WTC11 (cell line): ENCODE data around the gene TNFRSF11A. TPM values are rescaled to one million over a fixed set of nuclear protein-coding genes. Genes with fewer than 3 reads are reported as not detected.

Experiments used
- ATAC-seq: fragments of 200-7000 bp; cut with Tn5 transposase; 2 replicates; pipeline ENCODE4 v1.10.0; 2021; ENCODE audit warnings: mild to moderate bottlenecking, moderate library complexity
- CTCF ChIA-PET: fragments of 300-600 bp; sonication (Branson Sonifier 250); formaldehyde crosslinking; loops from one replicate; lab custom pipeline; 2021; ENCODE audit warnings: antibody characterized with exemption; lab: Charles Lee
- POLR2A ChIA-PET: fragments of 350-600 bp; sonication (Branson Sonifier 250); formaldehyde crosslinking; loops from one replicate; lab custom pipeline; 2021; ENCODE audit warnings: antibody characterized with exemption; lab: Charles Lee
- DNase-seq: peaks from one replicate; pipeline ENCODE4 v3.0.0; 2021; ENCODE audit warnings: low spot score
- H3K27ac Mint-ChIP-seq: 2 replicates; pipeline ENCODE4 v1.8.0; 2021; ENCODE audit warnings: mixed read lengths
- H3K27me3 Mint-ChIP-seq: 2 replicates; pipeline ENCODE4 v1.8.0; 2021; ENCODE audit warnings: low read depth, mild to moderate bottlenecking, moderate library complexity, mixed read lengths
- H3K36me3 Mint-ChIP-seq: 2 replicates; pipeline ENCODE4 v1.8.0; 2021; ENCODE audit warnings: mixed read lengths
- H3K4me1 Mint-ChIP-seq: 2 replicates; pipeline ENCODE4 v1.8.0; 2022; ENCODE audit warnings: mixed read lengths
- H3K4me3 Mint-ChIP-seq: 2 replicates; pipeline ENCODE4 v1.8.0; 2021; ENCODE audit warnings: mild to moderate bottlenecking, moderate library complexity, mixed read lengths
- H3K9me3 Mint-ChIP-seq: 2 replicates; pipeline ENCODE4 v1.8.0; 2021; ENCODE audit warnings: mixed read lengths
- ATF1 ChIP-seq: sonication (generic); formaldehyde crosslinking; IDR thresholded peaks from 2 replicates; pipeline ENCODE4 v1.8.1; 2023; ENCODE audit warnings: mild to moderate bottlenecking, moderate library complexity, missing genetic modification reagents
- ETV6 ChIP-seq: sonication (generic); formaldehyde crosslinking; IDR thresholded peaks from 2 replicates; pipeline ENCODE4 v1.8.1; 2022; ENCODE audit warnings: mild to moderate bottlenecking, missing genetic modification reagents
- GABPB1 ChIP-seq: sonication (generic); formaldehyde crosslinking; IDR thresholded peaks from 2 replicates; pipeline ENCODE4 v1.8.1; 2023; ENCODE audit warnings: mild to moderate bottlenecking, missing genetic modification reagents
- GRHL2 ChIP-seq: fragments of 250-450 bp; sonication (Bioruptor Pico); IDR thresholded peaks from 2 replicates; pipeline ENCODE4 v1.8.0; 2022; ENCODE audit warnings: mild to moderate bottlenecking, moderate library complexity; ENCODE audit not compliant: insufficient replicate concordance, severe bottlenecking
- GTF2I ChIP-seq: fragments of 250-450 bp; sonication (Bioruptor Pico); conservative IDR thresholded peaks from 2 replicates; pipeline ENCODE4 v1.4.0; 2021; ENCODE audit warnings: mild to moderate bottlenecking
- HMGA2 ChIP-seq: fragments of 250-450 bp; sonication (Bioruptor Pico); IDR thresholded peaks from 2 replicates; pipeline ENCODE4 v1.4.0; 2021; ENCODE audit warnings: mild to moderate bottlenecking, moderate library complexity
- JUN ChIP-seq: sonication (generic); formaldehyde crosslinking; IDR thresholded peaks from 2 replicates; pipeline ENCODE4 v1.8.0; 2023; ENCODE audit warnings: mild to moderate bottlenecking, missing genetic modification reagents
- MAX ChIP-seq: sonication (generic); formaldehyde crosslinking; IDR thresholded peaks from 2 replicates; pipeline ENCODE4 v1.8.0; 2022; ENCODE audit warnings: mild to moderate bottlenecking, missing genetic modification reagents
- MLX ChIP-seq: sonication (generic); formaldehyde crosslinking; IDR thresholded peaks from 2 replicates; pipeline ENCODE4 v1.8.1; 2023; ENCODE audit warnings: mild to moderate bottlenecking, missing genetic modification reagents, moderate library complexity
- MXD4 ChIP-seq: fragments of 250-450 bp; sonication (Bioruptor Pico); IDR thresholded peaks from 2 replicates; pipeline ENCODE4 v1.8.0; 2021; ENCODE audit warnings: mild to moderate bottlenecking, moderate library complexity, borderline replicate concordance
- NFATC4 ChIP-seq: fragments of 250-450 bp; sonication (Bioruptor Pico); IDR thresholded peaks from 2 replicates; pipeline ENCODE4 v1.9.0; 2021; ENCODE audit warnings: mild to moderate bottlenecking
- NFYB ChIP-seq: sonication (generic); formaldehyde crosslinking; conservative IDR thresholded peaks from 2 replicates; pipeline ENCODE4 v1.8.0; 2022; ENCODE audit warnings: low read depth, missing genetic modification reagents
- OVOL2 ChIP-seq: fragments of 250-450 bp; sonication (Bioruptor Pico); IDR thresholded peaks from 2 replicates; pipeline ENCODE4 v1.9.0; 2021; ENCODE audit warnings: mild to moderate bottlenecking, borderline replicate concordance
- PRDM15 ChIP-seq: sonication (generic); formaldehyde crosslinking; IDR thresholded peaks from 2 replicates; pipeline ENCODE4 v1.8.0; 2022; ENCODE audit warnings: missing genetic modification reagents
- PREB ChIP-seq: sonication (generic); formaldehyde crosslinking; IDR thresholded peaks from 2 replicates; pipeline ENCODE4 v1.8.1; 2022; ENCODE audit warnings: mild to moderate bottlenecking, missing genetic modification reagents, moderate library complexity, borderline replicate concordance
- SMAD4 ChIP-seq: sonication (generic); formaldehyde crosslinking; IDR thresholded peaks from 2 replicates; pipeline ENCODE4 v1.8.0; 2022; ENCODE audit warnings: mild to moderate bottlenecking, missing genetic modification reagents
- TEAD4 ChIP-seq: sonication (generic); formaldehyde crosslinking; IDR thresholded peaks from 2 replicates; pipeline ENCODE4 v1.8.0; 2022; ENCODE audit warnings: mild to moderate bottlenecking, missing genetic modification reagents
- ZNF138 ChIP-seq: sonication (generic); formaldehyde crosslinking; conservative IDR thresholded peaks from 2 replicates; pipeline ENCODE4 v1.8.1; 2022; ENCODE audit warnings: mild to moderate bottlenecking, moderate library complexity, missing genetic modification reagents
- ZNF232 ChIP-seq: sonication (generic); formaldehyde crosslinking; IDR thresholded peaks from 2 replicates; pipeline ENCODE4 v1.8.0; 2022; ENCODE audit warnings: mild to moderate bottlenecking, missing genetic modification reagents
- ZNF396 ChIP-seq: fragments of 250-450 bp; sonication (Bioruptor Pico); IDR thresholded peaks from 2 replicates; pipeline ENCODE4 v1.8.0; 2021; ENCODE audit warnings: mild to moderate bottlenecking, moderate library complexity, borderline replicate concordance
- total RNA-seq: library from RNA; stranded (reverse); gene quantifications from 3 replicates; pipeline ENCODE4 v1.2.3, GENCODE V29; 2021
- TF ChIP-seq, protein P1 (sequence below): sonication (generic); formaldehyde crosslinking; IDR thresholded peaks from 2 replicates; pipeline ENCODE4 v1.8.1; 2022; ENCODE audit warnings: missing genetic modification reagents, borderline replicate concordance

The TNFRSF11A gene
- total RNA-seq, 1 experiment from 2014 or later: 4.9 TPM

GRCh38 chr18:62418258-62418657 is 93.1 kb downstream of the TNFRSF11A start (continued):
- TF ChIP-seq GABPB1 (CRISPR knock-in tag): no peak
- no peak for TF ChIP-seq TEAD4 (CRISPR knock-in tag)
- TF ChIP-seq ETV6: no peak
- TF ChIP-seq NFATC4: no peak
- no peak for TF ChIP-seq MLX
- TF ChIP-seq JUN (CRISPR knock-in tag): no peak
- no peak for TF ChIP-seq GTF2I (CRISPR knock-in tag)
- no peak for TF ChIP-seq MAX

DNA sequence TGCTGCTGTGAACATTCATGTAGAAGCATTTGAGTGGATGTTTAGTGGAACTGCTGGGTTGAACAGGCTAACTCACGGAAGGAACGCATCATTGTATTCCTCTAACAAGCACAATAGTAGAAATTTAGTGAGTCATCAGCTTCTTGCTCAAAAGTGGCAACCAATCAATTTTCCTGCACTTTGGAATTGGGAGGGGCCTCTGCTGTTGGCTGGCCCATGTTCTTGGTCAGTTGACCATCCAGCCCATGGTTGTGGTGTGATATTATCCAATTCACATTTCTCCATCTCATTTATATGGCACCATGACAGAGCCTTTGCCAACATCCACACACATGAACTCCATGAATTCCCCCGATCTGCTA is 95.0 kb downstream of the TNFRSF11A start:
- H3K27me3 Mint-ChIP-seq: no peaks in the 10 kb centered on the region
- TF ChIP-seq PRDM15 (CRISPR knock-in tag) (no peak), GRHL2 (CRISPR knock-in tag) (no peak), ZNF138 (no peak), NFYB (CRISPR knock-in tag) (no peak), OVOL2 (no peak), ATF1 (CRISPR knock-in tag) (no peak), MXD4 (CRISPR knock-in tag) (no peak), ZNF232 (no peak), SMAD4 (CRISPR knock-in tag) (no peak), JUN (CRISPR knock-in tag) (no peak), HMGA2 (no peak), ZNF396 (CRISPR knock-in tag) (no peak), PREB (CRISPR knock-in tag) (no peak), GABPB1 (CRISPR knock-in tag) (no peak)
- TF ChIP-seq, protein P1, sequence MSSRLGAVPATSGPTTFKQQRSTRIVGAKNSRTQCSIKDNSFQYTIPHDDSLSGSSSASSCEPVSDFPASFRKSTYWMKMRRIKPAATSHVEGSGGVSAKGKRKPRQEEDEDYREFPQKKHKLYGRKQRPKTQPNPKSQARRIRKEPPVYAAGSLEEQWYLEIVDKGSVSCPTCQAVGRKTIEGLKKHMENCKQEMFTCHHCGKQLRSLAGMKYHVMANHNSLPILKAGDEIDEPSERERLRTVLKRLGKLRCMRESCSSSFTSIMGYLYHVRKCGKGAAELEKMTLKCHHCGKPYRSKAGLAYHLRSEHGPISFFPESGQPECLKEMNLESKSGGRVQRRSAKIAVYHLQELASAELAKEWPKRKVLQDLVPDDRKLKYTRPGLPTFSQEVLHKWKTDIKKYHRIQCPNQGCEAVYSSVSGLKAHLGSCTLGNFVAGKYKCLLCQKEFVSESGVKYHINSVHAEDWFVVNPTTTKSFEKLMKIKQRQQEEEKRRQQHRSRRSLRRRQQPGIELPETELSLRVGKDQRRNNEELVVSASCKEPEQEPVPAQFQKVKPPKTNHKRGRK (CRISPR knock-in tag): no peak
- TF ChIP-seq, all 79 proteins: peak for 0
- peaks cover 5% of the 10 kb centered on the region; the same call in 1 of the 2 replicates for H3K9me3 Mint-ChIP-seq
- peaks cover 5% of the 10 kb centered on the region for H3K4me1 Mint-ChIP-seq
- ChIA-PET CTCF (interaction anchor here (0.6 to 1.3 kb wide), 2 partner anchors 95 to 131 kb away, joined by 3 to 4 read pairs; partner anchors contain the start of gene TNFRSF11A), POLR2A (no interaction called here)
- ATAC-seq: no peak
- no peak overlapping the region for H3K4me3 Mint-ChIP-seq
- H3K27ac Mint-ChIP-seq: no peak overlapping the region
- no peak for DNase-seq
- no peaks in the 10 kb centered on the region for H3K36me3 Mint-ChIP-seq
